Motor neuron (in vitro differentiated cells): Measurements from ENCODE around the gene MOSMO. TPM values are rescaled to one million over a fixed set of nuclear protein-coding genes. Genes with fewer than 3 reads are reported as not detected.

Source experiments
- ATAC-seq, 8 experiments: fragments of 200-7000 bp; cut with Tn5 transposase; replicated peaks in 6 of 8; 2 replicates each; pipeline ENCODE4 v1.8.0; 2021; ENCODE audit warnings: mild to moderate bottlenecking in 8 of 8, moderate library complexity in 8 of 8
- H3K27ac ChIP-seq, 2 donors: fragments of 250-450 bp; sonication (Bioruptor Pico); 2 replicates each; pipeline ENCODE4 v1.9.0; 2021; ENCODE audit warnings: antibody characterized with exemption in 2 of 2, mild to moderate bottlenecking in 2 of 2, moderate library complexity in 1 of 2
- H3K4me1 ChIP-seq, 2 donors: fragments of 250-450 bp; sonication (Bioruptor Pico); replicated peaks in 1 of 2; 2 replicates each; pipeline ENCODE4 v1.6.1; 2021; ENCODE audit warnings: antibody characterized with exemption in 2 of 2, mild to moderate bottlenecking in 2 of 2, moderate library complexity in 1 of 2
- H3K4me3 ChIP-seq, 5 donors: fragments of 250-450 bp; sonication (Bioruptor Pico); 2 replicates each; pipeline ENCODE4 v1.9.0; 2021; ENCODE audit warnings: antibody characterized with exemption in 5 of 5, mild to moderate bottlenecking in 5 of 5, moderate library complexity in 4 of 5
- WGBS, 10 experiments: fragments of 450-650 bp; shearing (Covaris generic); methylation state at CpG; one replicate each; pipeline ENCODE4 v1.0.0; 2022; 5-methylcytosine and 5-hydroxymethylcytosine counted together
- in situ Hi-C, 9 experiments: fragments of 400-800 bp; cut with MboI; loops; one replicate each; pipeline ENCODE4 v1.15.0; 2021; ENCODE audit warnings: low sequenced_read_pairs in 9 of 9, low pct_unique_long_range_greater_than_20kb in 2 of 9; ENCODE audit not compliant: unreplicated experiment in 9 of 9
- total RNA-seq, 8 experiments: library from RNA; unstranded; fragments of 300-600 nt; gene quantifications; 2 replicates each; pipeline versions ENCODE4 v1.2.3 to v1.2.4, GENCODE V29; 2022

MOSMO gene
- total RNA-seq, 8 experiments from 2014 or later: 13.4 to 25.4 (median 17.2) TPM

GRCh38 chr16:22054847-22055590 is 47.1 kb downstream of the MOSMO start:
- no peak overlapping the region for H3K27ac ChIP-seq
- no peak for ATAC-seq
- in situ Hi-C loops: loop anchor here in 1 of 9 experiments (25.0 kb wide), 1 partner anchor 107 kb away; the partner anchor contains the start of gene SDR42E2

GRCh38 chr16:22055881-22056280 is 48.0 kb downstream of the MOSMO start:
- no peaks in the 10 kb centered on the region for H3K4me1 ChIP-seq
- in situ Hi-C loops: loop anchor here in 1 of 9 experiments (25.0 kb wide), 1 partner anchor 106 kb away; the partner anchor contains the start of gene SDR42E2
- H3K4me3 ChIP-seq: no peak overlapping the region
- ATAC-seq: no peak
- WGBS, 10 experiments: 62 to 100% (median 78%) methylated on average over 1 to 4 of the region's 5 CpGs
- H3K27ac ChIP-seq: no peak overlapping the region

More at GRCh38 chr16:22054847-22055590, 47.1 kb downstream of the MOSMO start:
- no peak overlapping the region for H3K4me3 ChIP-seq
- WGBS, 10 experiments: 65 to 100% (median 90%) methylated on average over 1 to 5 of the region's 5 CpGs
- H3K4me1 ChIP-seq: no peaks in the 10 kb centered on the region

DNA sequence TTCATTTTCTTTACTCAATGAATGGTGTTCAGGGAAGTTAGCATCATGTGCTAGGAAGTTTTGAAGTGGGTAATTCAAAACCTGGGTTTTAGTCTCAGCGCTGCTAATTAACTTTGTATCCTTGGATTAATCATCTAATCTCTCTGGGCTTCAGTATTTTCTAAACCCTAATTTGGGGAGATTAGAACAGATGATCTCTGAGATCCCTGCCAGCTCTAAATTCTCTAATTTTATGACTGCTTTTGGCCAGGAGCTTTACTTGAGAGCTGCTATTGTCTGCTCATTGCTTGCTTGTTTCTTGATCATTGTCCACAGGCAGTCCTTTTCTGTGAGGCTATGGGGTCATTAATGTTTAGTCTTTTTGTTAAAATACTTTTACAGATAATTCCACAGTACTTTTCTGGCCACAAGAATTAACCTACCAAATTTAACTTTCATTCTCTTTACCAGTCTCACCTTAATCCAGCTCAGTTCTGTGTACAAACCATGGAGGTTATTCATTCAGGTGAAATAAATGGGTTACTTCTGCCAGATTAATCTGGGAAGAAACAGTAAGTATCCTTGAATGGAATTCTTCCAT is 56.1 kb downstream of the MOSMO start:
- Histone ChIP-seq H3K27ac (no peak overlapping the region), H3K4me3 (no peak overlapping the region), H3K4me1 (no peaks in the 10 kb centered on the region)
- ATAC-seq: no peak
- WGBS, 10 experiments: 33 to 100% (median 100%) methylated on average over 1 of the region's 1 CpG; no CpG with 5 or more reads in 3 of the 10 experiments
- in situ Hi-C loops: loop anchor here in 1 of 9 experiments (25.0 kb wide), 1 partner anchor 98 kb away; the partner anchor contains the start of gene SDR42E2

GRCh38 chr16:22065252-22065651 is 57.3 kb downstream of the MOSMO start:
- no peaks in the 10 kb centered on the region for H3K4me1 ChIP-seq
- 71 to 100% (median 100%) methylated on average over 1 of the region's 1 CpG; no CpG with 5 or more reads in 2 of the 10 experiments for WGBS, 10 experiments
- in situ Hi-C loops: loop anchor here in 1 of 9 experiments (25.0 kb wide), 1 partner anchor 97 kb away; the partner anchor contains the start of gene SDR42E2
- ATAC-seq: peak in 2 of 8 experiments; percentile 52 to 59
- H3K27ac ChIP-seq: no peak overlapping the region
- H3K4me3 ChIP-seq: no peak overlapping the region

- ATAC-seq: peak in 1 of 8 experiments; percentile 15
- Histone ChIP-seq H3K4me1 (no peaks in the 10 kb centered on the region), H3K4me3 (no peak overlapping the region), H3K27ac (no peak overlapping the region)
- in situ Hi-C loops: loop anchor here in 2 of 9 experiments (10.0 to 25.0 kb wide), 2 partner anchors 66 to 92 kb away; partner anchors contain the start of genes MOSMO (in 1 of the 2), PDZD9 (in 1 of the 2) and SDR42E2 (in 1 of the 2)
- WGBS, 10 experiments: 49 to 100% (median 85%) methylated on average over 1 to 12 of the region's 12 CpGs
Measured at GRCh38 chr16:22070361-22071330, 62.7 kb downstream of the MOSMO start.

GRCh38 chr16:22071331-22071910 is 63.5 kb downstream of the MOSMO start:
- in situ Hi-C loops: loop anchor here in 2 of 9 experiments (10.0 to 25.0 kb wide), 2 partner anchors 67 to 91 kb away; partner anchors contain the start of genes MOSMO (in 1 of the 2), PDZD9 (in 1 of the 2) and SDR42E2 (in 1 of the 2)
- peak in 1 of 8 experiments; percentile 61 for ATAC-seq
- 40 to 100% (median 90%) methylated on average over 1 to 5 of the region's 7 CpGs; no CpG with 5 or more reads in 1 of the 10 experiments for WGBS, 10 experiments
- Histone ChIP-seq H3K4me3 (no peak overlapping the region), H3K27ac (no peak overlapping the region), H3K4me1 (no peaks in the 10 kb centered on the region)

- in situ Hi-C loops: loop anchor here in 2 of 9 experiments (10.0 to 25.0 kb wide), 2 partner anchors 69 to 89 kb away; partner anchors contain the start of genes MOSMO (in 1 of the 2), PDZD9 (in 1 of the 2) and SDR42E2 (in 1 of the 2)
- H3K4me3 ChIP-seq: no peak overlapping the region
- no peak for ATAC-seq
Measured at GRCh38 chr16:22073350-22073749, 65.4 kb downstream of the MOSMO start.

GRCh38 chr16:22075043-22075757 is 67.3 kb downstream of the MOSMO start:
- no peaks in the 10 kb centered on the region for H3K4me1 ChIP-seq
- WGBS, 10 experiments: 80 to 95% (median 88%) methylated on average over 2 to 10 of the region's 11 CpGs; no CpG with 5 or more reads in 2 of the 10 experiments
- in situ Hi-C loops: loop anchor here in 2 of 9 experiments (10.0 to 25.0 kb wide), 2 partner anchors 70 to 88 kb away; partner anchors contain the start of genes MOSMO (in 1 of the 2) and PDZD9 (in 1 of the 2)
- no peak overlapping the region for H3K4me3 ChIP-seq
- no peak for ATAC-seq
- no peak overlapping the region for H3K27ac ChIP-seq

More at GRCh38 chr16:22073350-22073749, 65.4 kb downstream of the MOSMO start:
- no peaks in the 10 kb centered on the region for H3K4me1 ChIP-seq
- WGBS, 10 experiments: 63 to 100% (median 95%) methylated on average over 2 to 3 of the region's 3 CpGs; no CpG with 5 or more reads in 1 of the 10 experiments
- H3K27ac ChIP-seq: no peak overlapping the region

DNA sequence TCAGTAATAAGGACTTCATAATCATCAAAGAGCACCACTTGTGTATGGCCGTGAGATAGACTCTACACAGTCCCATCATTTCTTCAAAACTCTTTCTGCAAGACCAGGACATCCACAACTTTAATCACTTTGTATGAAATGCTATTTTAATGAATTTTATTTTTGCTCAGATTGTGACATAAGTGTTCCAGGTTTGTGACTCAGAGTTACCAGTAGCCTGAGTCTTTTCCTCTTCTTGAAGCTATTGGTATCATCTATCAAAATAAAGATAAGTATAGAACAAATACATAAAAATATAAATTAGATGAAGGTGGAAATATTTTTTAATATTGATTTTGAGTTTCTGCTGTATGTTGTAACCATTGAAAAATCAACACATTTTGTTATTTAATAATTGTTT is 67.9 kb downstream of the MOSMO start:
- no peak overlapping the region for H3K27ac ChIP-seq
- 78 to 100% (median 100%) methylated on average over 1 of the region's 1 CpG; no CpG with 5 or more reads in 5 of the 10 experiments for WGBS, 10 experiments
- in situ Hi-C loops: loop anchor here in 2 of 9 experiments (10.0 to 25.0 kb wide), 2 partner anchors 71 to 88 kb away; partner anchors contain the start of genes MOSMO (in 1 of the 2) and PDZD9 (in 1 of the 2)
- no peaks in the 10 kb centered on the region for H3K4me1 ChIP-seq
- ATAC-seq: no peak
- H3K4me3 ChIP-seq: no peak overlapping the region

GRCh38 chr16:22077700-22078313 is 69.9 kb downstream of the MOSMO start:
- WGBS, 10 experiments: 0 to 80% (median 47%) methylated on average over 3 to 8 of the region's 8 CpGs; no CpG with 5 or more reads in 1 of the 10 experiments
- peak in 5 of 8 experiments; percentile 25 to 90 (median 66) for ATAC-seq
- in situ Hi-C loops: loop anchor here in 2 of 9 experiments (10.0 to 25.0 kb wide), 2 partner anchors 73 to 91 kb away; partner anchors contain the start of genes MOSMO (in 1 of the 2) and PDZD9 (in 1 of the 2)

More at GRCh38 chr16:22077700-22078313, 69.9 kb downstream of the MOSMO start:
- Histone ChIP-seq H3K27ac (no peak overlapping the region), H3K4me3 (no peak overlapping the region), H3K4me1 (no peaks in the 10 kb centered on the region)
